Measurements from ENCODE around the gene AKAP14.
"Not testable (repeated sequence)": the region's sequence is repeated elsewhere in the genome, so short reads cannot be mapped to it uniquely, and the experiment has no call there.

AKAP14 gene

DNA sequence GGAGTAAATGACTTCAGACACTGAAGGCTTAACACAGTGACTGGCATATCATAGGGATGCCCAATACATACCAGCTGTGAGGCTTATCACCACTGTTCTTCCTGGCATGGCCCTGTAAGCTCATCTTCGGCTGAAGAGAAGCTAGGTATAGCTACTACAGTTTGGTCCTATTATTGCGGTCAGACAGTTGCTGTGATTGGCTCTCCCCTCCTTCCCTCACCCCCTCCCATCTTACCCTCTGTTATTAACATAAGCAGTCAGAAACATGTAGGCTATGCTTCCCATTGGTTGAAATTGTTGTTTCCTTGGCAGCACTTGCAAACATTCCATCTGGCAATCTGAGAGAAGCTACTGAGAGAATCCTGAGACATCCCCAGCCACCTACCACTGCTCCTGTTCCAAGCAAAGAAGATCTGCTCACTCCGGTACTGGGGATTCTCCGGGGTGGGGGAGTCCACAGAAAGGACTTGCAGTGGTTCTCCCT lies at the start of gene AKAP14:
Gene AKAP14 (plus strand): TSS at position 51 of the 484 bp plus-strand sequence. CDS start 7,331 bp downstream, outside the sequence.
- no peak for DNase-seq (ENCODE audit: low read depth, low spot score)

DNA sequence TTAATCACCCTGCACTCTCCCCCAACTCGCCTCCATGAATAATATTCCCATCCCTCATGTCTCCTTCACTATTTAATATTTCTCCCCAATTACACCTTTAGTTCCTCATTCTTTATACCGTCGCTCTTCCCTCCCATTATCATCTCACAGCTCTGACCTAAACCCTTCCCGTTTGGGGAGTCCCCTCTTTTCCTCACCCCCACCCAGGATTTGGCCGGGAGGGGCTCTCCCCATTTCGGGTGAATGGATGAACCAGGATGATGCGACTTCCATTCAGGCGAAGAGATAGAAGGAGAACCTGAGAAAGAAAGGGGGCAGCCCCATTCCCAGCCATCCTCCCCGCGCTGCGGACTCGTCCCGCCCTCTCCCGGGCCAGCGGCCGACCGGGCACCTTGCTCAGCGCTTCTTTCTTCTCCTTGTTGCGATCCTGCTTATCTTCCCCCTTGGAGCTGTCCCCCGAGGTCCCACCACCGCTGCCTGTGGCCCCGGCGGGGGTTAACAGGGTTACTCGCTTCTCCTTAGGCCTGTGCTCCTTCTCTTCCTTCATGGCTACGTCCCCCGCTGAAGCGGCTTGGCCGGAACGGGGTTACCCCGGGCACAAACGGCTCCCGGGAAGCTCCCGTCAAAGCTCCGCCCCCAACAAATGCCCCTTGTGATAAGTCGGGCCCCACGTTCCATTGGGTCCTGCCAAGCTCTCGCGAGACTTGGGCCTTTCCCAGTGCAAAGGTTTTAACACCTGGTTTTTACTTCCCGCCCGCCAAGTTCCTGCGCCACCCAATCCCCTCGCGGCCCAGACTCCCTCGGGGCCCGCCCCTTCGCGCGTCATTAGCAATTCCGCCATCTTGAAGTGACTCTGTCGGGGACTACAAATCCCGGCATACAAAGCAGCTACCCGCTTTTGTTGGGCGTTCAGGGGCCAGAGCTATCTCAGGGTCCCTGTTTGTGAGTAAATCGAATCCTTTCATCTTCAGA lies 43.0 kb upstream of the AKAP14 start, which contains the start of gene UPF3B:
Gene UPF3B (minus strand): TSS at position 582 of the 972 bp plus-strand sequence. CDS start 35 bp downstream, at position 547.
- peak; percentile 88 for DNase-seq (ENCODE audit: low read depth, low spot score)

DNA sequence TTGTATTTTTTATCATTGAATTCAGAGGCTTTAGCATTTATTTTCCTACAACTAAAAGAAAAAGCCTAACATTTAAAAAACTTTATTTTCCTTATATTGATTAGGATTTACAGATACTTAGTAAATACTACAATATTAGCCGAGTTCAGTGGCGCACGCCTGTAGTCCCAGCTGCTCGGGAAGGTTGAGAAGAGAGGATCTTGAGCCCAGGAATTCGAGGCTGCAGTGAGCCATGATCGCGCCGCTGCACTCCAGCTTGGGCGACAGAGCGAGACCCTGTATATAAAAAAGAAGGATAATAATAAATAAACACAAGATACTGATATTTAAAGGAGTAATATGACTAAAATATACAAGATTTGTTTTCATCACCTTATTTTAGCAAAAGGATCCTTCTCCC lies 42.2 kb upstream of the AKAP14 start:
- no peak for DNase-seq (ENCODE audit: low read depth, low spot score)

DNA sequence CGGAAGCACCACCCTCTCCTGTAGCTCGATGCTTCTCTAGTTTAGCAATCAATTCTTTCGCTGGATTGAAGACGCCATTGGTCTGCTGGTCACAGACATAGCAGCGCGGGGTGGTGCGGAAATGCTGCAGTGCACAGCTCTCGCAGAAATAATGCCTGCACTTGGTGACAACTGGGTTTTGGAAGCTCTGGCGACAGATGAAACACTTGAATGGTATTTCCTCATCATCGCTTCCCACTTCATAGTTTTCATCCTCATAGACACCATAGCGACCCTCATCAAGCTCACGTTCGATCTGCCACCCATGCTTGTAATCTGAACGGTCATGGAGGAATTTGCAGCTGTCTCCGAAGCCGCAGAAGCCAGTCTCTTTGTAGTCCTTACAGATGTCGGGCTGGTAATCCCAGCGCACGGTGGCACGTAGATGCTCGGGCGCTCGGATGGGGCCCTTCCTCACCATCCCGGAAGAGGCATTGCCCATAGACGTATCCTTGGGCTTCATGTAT lies 25.0 kb upstream of the AKAP14 start:
- DNase-seq (ENCODE audit: low read depth, low spot score): no peak

DNA sequence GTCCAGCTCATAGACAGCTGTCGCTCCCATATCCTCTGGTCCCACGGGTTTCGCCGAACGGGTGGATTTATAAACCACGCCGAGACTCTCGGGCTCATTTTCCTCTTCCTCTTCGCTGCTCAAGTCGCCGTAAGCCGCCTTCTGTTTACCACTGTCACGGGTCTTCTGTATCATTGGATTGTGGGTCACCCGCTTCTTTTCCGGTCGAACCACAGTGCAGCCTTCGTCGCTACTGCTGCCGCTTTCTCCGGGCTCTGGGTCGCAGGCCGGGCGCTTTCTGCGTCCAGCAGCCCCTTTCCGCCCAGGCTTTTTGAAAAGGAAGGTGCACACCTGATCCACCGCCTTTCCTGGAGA lies 24.5 kb upstream of the AKAP14 start:
- no peak for DNase-seq (ENCODE audit: low read depth, low spot score)

DNA sequence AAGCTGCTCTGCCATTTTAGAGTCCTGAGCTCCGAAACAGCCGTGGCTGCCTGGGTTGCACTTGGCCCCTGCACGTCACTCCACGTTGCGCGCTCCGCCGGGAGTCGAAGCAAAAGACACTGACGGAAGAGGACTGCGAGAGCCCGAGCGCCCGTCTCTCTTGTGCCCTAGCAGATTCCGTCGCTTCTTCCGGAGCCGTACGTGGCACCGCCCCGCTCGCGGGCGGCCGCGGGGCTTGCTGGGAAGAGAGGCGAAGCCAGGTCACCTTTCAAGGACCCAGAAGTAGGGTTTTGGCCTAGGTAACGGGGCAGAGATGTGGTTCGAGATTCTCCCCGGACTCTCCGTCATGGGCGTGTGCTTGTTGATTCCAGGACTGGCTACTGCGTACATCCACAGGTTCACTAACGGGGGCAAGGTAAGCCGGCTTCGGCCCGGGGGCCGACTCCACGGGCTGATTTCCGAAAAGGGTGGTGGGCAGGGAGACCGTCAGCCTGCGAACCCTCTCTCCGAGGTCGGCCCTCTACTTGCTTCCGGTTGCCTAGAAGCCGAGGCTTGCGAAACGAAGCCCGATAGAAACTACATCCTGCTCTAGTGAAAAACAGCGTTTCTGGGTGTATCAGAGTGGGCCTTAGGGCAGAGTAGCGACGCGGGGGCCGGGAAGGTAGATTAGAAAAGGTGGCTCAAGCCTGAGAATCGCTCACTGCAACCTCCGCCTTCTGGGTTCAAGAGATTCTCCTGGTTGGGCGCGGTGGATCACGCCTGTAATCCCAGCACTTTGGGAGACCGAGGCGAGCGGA lies 23.9 kb upstream of the AKAP14 start, which contains the start of the genes NDUFA1 and RNF113A:
Gene NDUFA1 (plus strand): TSS at position 234 of the 797 bp plus-strand sequence. CDS start 80 bp downstream, at position 314.
Gene RNF113A (minus strand): TSS at position 135 of the 797 bp plus-strand sequence. CDS start 120 bp downstream, at position 15.
- DNase-seq (ENCODE audit: low read depth, low spot score): peak; percentile 70

DNA sequence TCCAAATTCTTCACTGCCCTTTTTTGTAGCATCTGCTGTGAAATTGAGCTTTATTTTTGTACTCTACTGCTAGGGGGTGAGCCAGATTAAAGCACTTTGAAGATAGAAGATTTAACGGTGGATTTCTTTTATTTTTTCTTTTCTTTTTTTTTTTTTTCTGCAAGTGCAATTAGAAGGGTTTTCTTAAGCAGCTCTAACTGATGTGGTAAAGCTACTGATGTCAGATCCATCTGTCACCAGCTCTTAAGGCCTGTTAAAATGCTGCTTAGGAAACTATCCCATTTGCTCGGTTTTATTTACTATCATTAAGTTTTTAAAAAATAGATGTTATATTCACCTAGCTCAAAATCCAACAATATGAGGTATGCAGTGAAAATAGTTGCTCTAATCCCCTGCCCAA lies 17.0 kb upstream of the AKAP14 start:
- no peak for DNase-seq (ENCODE audit: low read depth, low spot score)

DNA sequence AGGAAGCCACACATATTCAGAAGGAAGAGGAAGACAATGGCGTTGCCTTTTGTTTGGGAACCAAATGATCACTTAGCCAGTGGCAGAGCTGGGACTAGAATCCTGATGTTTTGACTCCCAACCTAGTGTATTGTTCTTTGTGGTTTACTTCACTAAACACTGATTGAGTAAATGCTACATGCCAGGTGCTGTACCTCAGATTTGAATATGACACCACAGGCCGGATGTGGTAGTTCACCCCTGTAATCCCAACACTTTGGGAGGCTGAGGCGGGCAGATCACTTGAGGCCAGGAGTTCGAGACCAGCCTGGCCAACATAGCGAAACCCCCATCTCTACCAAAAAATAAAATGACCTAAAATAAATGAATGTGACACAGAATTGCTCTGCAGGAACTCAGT lies 15.6 kb upstream of the AKAP14 start:
- DNase-seq (ENCODE audit: low read depth, low spot score): no peak

DNA sequence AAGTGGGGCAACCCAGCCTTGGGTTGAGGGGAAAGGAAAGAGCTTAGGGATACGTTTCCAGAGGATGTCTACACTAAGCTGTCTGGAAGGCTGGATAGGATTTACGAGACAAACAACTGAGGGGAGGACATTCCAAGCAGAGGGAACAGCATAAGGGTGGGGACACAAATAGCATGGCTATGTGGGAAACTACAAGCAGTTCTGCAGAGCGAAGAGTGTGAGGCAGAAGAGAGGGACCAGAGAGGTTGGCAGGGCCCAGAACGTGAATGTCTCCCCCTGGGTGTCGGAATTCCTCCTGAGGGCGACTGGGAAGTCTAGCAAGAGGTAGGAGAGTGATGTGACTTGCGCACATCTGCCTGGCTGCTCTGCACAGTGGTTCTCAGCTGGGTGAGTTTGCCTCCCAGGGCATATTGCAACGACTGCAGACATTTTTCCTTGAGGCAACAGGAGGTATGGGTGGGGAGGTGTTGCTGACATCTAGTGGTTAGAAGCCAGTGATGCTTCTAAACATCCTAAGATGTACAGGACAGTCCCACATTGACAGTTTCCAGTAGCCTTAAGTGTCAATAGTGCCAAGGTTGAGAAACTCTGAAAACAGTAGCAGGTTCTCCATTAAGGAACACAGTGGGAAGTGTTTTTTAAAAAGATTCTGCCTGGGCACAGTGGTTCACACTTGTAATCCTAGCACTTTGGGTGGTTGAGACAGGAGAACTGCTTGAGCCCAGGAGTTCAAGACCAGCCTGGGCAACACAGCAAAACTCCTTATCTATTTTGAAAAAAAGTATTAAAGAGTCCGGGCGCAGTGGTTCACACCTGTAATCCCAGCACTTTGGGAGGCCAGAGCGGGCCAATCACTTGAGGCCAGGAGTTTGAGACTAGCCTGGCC lies 14.9 kb upstream of the AKAP14 start:
- no peak for DNase-seq (ENCODE audit: low read depth, low spot score)

DNA sequence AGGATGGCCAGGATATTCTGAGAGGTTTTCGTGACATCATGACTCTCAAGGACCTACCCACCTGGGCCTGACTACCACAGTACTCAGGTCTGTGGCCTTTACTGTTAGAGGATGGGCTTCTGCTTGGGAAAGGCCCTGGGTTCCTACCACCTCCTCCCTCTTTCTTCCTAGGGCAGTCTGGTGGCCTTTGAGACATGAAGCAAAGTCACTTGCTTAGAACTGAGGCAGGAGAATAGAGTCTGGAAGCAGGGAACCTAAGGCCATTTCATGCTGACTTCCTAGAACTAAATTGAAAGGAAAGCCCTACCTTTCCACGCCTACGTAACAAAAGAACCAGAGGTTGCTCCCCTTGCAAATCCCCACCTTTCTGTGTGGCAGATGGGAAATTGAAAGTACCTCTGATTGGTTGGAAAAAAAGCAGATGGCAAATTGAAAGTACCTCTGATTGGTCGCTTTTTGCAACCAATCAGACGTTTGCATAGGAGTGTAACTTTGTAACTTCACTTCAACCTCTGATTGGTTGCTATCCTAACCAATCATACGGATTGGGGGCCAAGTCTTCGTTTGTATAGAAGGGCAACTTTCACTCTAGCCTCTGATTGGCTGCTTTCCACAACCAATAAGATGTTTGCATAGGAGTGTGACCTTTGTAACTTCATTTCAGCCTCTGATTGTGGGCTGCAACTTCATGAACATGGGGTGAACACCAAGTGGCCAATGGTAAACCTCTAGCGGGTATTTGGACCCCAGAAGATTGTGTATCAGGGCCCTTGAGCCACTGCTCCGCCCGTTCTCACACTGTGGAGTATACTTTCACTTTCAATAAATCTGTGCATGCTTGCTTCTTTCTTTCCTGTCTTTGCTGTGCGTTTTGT lies 9.9 kb upstream of the AKAP14 start:
- no peak for DNase-seq (ENCODE audit: low read depth, low spot score)

DNA sequence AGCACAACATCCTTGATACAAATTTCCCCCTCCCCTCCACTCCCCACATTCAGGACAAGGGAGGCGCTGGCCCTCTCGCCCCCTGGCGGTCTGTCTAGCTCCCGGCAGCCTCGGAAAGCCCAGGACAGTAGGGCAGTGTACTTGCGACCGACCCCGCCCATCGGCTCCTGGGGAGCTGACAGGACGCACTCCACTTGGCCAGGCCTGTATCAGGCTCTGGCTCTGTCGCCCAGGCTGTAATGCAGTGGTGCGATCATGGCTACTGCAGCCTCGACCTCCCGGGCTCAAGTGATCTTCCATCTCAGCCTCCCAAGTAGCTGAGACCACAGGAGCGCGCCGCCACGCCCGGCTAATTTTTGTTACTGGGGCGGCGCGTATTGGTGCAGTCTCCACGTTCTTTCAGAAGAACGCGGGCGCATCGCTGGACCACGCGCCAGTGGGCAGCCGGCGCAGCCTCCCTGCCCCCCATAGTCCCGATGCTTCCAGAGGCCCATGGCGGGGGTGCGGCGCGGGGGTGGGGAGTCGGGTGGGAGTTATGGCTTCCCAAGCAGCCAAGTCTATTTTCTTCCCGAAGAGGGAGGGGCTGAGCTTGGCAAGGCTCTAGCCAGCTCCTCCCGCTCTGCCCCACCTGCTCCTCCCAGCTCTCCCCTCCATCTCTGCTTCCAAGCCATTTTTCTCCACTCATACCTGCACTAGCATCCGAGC lies 7.8 kb upstream of the AKAP14 start:
- DNase-seq (ENCODE audit: low read depth, low spot score): peak; percentile 25

DNA sequence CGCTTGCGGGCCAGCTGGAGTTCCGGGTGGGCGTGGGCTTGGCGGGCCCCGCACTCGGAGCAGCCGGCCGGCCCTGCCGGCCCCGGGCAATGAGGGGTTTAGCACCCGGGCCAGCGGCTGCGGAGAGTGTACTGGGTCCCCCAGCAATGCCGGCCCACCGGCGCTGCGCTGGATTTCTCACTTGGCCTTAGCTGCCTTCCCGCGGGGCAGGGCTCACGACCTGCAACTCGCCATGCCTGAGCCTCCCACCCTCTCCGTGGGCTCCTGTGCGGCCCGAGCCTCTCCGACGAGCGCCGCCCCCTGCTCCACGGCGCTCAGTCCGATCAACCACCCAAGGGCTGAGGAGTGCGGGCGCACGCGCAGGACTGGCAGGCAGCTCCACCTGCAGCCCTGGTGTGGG lies 5.1 kb upstream of the AKAP14 start:
- DNase-seq (ENCODE audit: low read depth, low spot score): not testable (repeated sequence)

DNA sequence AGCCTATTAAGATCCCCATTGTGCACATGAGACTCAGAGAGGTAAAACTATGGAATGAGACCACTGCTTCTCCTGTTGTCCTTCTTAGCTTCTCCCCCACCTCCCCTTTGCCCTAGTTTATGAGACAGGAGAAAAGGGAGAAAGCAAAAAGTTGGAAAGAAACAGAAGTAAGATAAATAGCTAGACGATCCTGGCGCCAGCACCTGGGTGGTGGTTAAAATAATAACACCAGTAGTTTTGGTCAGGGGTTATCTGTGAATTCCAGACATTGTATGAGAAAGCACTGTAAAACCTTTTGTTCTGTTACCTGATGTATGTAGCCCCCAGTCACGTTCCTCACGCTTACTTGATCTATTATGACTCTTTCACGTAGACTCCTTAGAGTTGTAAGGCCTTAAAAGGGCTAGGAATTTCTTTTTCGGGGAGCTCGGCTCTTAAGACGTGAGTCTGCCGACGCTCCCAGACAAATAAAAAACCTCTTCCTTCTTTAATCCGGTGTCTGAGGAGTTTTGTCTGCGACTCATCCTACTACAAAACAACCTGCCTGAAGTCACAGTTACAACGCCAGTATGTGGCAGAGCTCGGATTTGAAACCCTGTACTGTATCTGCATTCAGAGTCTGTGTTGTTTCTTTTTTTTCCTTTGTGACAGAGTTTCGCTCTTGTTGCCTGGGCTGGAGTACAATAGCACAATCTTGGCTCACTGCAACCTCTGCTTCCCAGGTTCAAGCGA lies 3.6 kb upstream of the AKAP14 start:
- not testable (repeated sequence) for DNase-seq (ENCODE audit: low read depth, low spot score)

DNA sequence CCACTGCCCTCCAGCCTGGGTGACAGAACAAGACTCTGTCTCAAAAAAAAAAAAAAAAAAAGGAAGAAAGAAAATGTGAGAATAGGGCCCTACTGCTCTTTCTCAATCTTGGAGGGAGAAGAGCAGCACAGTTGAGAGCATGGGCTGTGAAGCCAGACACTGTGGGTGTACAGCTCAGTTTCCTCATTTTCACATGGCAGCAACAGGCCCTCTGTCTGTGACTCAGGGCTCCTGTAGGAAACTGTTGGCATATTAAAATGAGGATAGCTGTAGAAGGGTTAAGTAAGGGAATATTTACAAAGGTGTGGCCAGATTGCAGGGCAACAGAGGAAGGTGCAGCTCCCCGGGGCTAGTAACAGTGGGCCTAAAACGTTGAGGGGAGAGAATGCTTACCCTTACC lies 3.4 kb downstream of the AKAP14 start:
- DNase-seq (ENCODE audit: low read depth, low spot score): no peak

DNA sequence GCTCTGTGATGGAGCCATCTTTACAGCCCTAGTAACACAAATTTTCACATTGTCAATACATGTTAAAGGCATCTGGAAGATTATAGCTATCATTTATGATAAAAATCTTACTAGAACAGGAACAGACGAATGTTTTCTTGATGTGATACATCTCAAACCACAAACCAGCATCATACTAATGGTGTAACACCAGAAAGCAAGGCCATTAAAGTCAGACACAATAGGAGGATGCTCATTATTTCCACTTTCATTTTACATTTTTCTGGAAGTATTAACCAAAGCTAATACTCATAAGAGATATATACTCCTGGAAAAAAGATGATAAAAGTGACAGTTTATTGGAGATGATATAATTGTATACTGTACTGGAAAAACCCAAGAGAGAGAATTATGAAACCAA lies 5.3 kb downstream of the AKAP14 start:
- no peak for DNase-seq (ENCODE audit: low read depth, low spot score)

DNA sequence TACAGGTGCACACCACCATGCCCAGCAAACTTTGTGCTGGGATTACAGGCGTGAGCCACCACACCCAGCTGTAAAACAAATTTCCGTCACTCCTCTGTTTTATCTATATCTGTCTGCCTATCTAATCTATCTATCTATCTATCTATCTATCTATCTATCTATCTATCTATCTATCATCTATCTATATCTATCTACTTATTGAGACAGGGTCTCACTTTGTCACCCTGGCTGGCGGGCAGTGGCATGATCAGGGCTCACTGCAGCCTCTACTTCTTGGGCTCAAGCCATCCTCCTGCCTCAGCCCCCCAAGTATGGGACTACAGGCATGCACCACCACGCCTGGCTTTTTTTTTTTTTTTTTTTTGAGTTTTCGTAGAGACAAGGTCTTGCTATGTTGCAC lies 20.6 kb downstream of the AKAP14 start:
- DNase-seq (ENCODE audit: low read depth, low spot score): no peak

DNA sequence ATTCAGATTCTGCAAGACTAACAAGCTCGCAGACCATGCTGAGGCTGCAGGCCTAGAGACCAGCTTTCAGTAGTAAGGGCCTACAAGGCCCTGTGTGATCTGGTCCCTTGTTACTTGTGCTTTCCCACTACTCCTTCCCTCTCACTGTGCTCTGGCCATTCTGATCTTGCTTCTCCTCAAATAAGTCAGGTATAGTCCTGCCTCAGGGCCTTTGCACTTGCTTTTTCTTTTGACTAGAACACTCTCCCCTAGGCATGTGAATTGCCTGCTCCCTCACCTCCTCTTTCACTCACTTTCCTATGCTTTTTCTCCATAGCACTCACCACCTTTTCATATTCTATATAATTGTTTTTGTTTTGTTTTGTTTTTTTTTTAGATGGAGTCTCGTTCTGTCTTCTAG lies 22.2 kb downstream of the AKAP14 start:
- no peak for DNase-seq (ENCODE audit: low read depth, low spot score)

DNA sequence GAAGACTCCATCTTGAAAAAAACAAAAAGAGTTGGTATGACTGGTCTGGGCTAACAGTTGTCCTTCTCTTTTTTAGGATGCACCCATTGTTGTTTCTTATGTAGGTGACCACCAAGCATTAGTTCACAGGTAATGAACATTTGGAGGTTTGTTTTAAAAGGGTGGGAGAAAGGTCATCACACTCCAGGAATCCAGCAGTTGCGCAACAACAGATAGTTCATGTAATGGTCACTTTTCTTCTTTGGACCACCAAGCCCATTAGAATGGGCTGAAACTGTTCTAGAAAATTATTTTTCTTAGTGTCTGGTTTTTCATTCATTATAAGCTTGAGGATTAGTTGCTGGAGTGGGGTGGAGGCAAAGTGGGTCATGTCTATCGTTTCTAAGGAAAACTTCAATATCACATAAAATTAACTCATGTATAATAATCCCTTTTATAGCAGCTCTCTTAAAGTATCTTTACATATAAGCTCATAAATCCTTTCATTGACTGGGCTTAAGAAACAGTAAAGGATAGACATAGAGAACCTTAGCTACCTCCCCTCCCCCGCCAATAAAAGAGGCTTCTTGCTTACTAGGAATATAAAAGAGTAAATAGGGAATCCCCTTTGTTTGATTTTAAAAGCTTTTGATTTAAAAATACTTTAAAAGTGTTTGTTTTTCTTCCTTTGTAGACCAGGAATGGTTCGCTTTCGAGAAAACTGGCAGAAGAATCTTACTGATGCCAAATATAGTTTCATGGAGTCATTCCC lies 24.3 kb downstream of the AKAP14 start:
- DNase-seq (ENCODE audit: low read depth, low spot score): no peak

Measured in activated CD4-positive, CD25-positive, alpha-beta regulatory T cell treated with anti-CD3 and anti-CD28 coated beads, Interleukin-2, amount 50 U/mL, for 16 hours (primary cell).